COLO829 (cell line): Measurements from ENCODE around the gene POLD4.
"Not testable (repeated sequence)": the region's sequence is repeated elsewhere in the genome, so short reads cannot be mapped to it uniquely, and the experiment has no call there.

Source experiments
- DNase-seq: peaks from one replicate; pipeline ENCODE4 v3.0.0; 2012; ENCODE audit warnings: low spot score

The POLD4 gene

DNA sequence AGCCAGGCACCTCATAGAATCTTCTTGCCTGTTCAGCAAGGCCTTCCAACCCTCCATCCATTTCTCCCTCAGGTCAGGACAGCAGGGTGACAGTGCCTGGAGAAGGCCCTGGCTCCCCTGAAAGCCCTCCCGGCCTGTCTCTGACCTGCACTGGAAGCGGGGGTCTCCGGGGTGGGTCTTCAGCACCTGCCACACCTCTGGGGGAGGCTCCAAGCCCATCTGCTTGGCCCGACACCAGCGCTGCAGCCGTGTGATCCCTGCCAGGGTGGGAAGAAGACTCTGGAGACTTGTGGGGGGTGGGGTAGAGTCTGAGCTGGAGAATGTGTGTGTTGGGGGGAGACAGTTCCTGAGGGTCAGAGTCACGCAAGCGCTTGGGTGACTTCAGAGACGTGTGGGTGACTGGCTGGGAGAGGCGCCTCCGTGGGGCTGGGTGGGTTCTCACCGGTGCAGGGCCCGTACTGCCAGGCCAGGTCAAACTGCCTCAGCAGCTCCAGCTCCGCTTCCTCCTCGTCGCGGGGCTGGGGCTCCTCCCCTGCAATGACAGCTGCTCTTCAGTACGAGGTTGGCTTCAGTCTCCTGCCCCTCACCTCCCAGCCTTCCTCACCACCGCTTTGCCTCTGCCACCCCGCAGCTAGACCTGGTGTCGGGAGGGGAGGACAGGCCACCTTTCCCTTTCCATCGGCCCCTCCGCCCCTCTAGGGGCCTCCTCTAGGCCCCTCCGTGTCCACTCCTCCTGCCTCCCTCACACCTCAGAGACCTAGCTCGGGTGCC, 615 bp downstream of the POLD4 start:
- no peak for DNase-seq

DNA sequence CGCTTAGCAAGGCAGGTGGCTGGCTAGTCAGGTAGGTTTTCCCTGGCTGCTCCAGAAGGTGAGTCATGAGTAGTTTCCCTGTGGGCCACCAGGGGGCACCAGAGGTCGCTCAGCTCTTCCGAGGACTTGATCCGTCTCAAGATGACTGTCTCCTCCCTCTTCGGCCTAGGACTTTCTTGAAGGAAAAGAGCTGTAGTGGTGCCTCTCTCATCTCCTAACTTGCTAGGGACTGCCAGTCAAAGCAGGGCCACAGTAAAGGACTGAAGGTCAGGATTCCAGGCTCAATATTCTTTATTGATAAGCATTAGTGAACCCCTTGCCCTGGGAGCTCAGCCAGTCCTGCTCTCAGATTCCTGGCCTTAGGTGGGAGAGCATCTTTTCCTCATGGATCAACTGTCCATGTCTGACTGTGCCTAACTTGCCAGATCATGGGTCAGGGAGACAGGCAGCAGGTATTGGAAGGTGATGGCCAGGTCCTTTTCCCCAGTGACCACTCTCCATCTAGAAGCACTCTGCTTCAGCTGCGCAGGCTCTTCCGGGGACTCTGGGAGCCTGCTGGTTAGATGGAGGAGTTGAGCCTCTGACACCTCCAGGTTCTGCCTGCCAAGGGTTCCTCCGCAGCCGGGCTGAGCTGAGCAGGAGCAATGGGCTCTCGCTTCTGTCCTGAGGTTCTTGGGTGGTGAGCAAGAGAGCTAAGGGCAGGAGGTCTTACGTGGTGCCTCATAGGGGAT, 1.9 kb downstream of the POLD4 start:
- peak; percentile 77 for DNase-seq

DNA sequence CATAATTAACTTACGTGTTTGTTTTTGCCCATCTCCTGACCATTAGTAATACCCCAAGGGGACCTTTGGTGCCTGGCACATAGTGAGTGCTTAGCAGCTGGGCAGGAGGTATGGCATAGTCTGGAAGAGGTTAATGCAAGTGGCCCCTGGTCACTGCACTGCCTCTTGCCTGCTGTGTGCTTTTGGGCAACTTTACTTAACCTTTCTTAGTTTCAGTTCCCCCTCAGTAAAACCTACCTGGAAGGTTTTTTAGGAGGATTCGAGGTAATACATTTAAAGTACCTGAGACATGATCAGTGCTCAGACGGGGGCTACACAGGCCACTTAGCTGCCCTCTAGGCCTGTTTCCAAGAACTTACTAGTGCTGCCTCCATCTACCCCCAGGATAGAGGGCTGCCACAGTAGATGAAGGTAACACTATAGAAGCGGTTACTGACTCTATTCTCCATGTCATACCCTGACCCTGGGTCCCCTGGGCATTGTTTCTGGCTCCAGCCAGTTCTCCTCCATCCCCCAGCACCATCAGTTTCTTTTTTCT, 3.3 kb downstream of the POLD4 start:
- DNase-seq = no peak

DNA sequence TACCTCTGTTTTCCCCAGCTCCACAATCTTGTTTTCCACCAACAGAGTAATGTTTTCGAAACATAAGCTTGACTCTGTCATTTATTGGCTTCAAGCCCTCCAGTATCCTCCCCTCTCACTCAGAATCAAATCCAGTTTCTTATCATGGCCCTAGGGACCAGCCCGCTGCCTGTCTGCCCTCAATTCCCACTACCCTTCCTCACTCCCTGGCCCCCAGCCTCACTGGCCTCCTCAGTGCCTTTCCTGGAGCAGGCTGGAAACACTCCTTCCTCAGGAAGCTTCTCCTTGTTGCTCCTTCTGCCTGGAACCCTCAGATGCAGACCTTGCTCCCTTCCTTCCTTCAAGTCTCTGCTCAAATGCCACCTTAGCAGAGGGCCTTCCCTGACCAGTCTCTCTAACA, 3.9 kb downstream of the POLD4 start:
- DNase-seq = no peak

DNA sequence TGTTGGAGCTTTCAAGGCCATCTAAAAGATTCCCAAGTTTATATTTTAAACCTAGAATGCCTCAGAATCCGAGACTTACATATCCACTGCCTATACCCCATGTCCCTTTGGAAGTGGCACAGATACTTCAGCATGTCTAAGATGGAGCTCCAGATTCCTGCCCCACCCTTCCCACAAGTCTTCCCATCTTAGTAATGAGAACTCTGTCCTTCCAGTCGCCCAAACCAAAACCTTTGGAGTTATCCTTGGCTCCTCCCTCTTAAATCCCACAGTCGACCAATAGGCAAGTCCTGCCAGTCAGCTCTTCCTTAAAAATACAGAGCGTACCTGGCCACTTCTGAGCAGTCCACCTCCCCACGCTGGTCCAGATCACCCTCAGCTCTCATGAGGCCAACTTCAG, 4.3 kb downstream of the POLD4 start:
- no peak for DNase-seq

DNA sequence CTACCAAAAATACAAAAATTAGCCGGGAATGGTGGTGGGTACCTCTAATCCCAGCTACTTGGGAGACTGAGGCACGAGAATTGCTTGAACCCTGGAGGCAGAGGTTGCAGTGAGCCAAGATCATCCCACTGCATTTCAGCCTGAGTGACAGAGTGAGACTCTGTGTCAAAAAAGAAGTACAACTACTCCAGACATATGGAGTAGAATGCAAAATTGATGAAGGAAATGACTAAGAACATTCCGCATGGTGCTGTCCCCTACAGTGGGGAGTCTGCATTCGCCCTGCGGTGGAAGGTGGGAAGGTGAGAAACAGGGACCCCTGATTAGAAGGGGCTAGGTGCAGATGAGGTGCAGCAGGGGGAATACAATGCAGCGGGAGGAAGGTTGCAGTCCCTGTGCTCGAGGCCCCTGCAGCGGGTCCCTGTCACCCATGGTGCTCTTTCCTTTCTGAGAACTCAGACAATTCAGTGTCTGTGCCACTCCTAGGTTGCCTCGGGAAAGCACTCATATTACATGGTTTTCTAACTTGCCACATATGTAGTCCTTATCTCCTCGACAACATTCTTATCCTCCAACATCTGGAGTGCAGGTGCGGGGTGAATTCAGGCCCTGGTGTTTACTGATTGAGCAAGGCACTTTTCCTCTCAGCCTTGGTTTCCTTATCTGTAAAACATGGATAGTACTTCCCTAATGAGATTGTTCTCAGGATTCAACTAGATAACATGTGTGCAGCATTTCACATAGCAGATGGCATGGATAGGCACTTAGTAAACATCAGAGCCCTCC, 5.2 kb downstream of the POLD4 start:
- DNase-seq = no peak

DNA sequence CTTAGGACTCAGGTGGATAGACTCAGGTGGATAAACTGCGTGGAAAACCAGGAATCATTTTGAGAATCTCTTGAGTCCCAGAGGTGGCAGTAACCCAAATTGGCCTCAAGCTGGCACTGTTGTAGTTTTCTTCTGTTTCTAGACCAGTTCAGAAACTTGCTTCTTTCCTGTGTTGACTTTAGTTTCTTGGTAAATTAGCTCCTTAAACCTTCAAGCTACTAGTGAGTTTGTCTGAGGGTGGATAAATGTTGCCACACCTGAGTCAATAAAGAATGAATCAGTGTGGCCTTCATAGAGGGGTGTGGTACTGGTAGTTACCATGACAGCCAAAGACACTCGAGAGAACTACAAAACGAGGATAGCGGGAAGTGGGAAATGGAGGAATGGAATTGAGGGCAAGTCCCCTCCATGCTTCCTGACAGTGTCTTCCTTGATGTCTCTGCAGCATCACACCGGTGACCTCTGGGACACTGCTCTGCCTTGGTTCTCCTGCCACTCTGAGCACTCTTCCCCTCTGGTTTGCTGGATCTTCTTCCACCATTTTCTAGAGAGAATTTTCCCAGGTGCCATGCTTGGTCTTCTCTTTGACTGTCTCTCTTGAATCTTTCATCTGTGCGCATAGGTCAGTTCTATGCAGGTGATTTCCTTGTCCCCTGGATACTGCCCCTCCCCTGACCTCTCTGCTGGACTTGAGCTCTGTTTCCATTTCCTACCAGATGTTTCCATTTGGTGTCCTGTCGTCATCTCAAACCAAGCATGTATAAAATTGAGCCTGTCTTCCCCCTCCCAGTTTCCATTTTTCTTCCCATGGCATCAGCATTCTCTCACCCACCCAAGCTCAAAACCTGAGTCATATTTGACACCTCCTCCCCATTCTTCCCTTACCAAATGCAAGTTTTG, 7.2 kb downstream of the POLD4 start:
- no peak for DNase-seq

DNA sequence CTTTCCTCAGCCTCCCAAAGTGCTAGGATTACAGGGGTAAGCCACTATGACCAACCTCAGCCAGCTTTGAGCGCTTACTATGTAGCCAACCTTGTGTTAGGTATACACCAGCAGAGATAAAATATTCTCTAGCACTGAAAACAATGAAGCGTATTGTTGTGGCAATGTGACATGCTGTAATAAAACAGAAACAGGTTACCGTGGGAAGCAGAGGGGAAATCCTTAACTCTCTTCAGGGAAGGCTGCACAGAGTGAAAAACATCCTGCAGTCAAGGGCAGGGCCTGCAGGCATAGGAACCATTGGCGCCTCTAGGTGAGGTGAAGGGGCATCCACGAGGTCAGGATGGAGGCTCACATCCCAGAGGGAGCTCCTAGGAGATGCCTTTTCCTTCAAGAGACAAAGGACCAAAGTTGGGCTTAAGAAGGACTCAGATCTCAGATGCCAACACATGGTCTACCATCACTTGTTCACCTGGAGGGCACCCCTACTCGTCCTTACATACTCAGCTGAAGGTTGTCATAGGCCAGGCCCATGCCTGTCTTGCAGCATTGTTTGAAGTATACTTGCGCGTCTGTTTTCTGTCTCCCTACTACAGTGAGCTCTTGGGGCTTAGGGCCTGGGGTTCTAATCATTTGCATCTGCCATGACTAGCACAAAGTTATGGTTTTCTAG, 8.0 kb downstream of the POLD4 start:
- DNase-seq = no peak

DNA sequence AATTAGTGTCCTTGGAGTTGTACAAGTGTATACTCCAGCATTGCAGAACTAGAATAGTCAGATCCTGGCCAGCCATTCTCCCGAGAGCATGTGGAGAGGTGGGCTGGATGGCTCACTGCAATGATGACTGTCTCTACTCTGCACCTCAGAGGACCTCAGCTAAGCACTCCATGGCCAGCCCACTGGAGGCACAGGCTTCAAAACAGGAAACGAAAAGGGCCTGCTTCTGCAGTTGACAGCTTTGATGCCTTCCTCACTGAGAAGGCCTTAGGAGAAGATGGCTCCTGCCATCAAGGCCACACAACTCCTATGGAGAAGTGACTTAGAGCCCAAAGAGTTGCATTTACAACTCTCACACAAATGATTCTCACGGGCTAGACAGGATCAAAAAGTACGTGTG, 9.1 kb downstream of the POLD4 start:
- no peak for DNase-seq

DNA sequence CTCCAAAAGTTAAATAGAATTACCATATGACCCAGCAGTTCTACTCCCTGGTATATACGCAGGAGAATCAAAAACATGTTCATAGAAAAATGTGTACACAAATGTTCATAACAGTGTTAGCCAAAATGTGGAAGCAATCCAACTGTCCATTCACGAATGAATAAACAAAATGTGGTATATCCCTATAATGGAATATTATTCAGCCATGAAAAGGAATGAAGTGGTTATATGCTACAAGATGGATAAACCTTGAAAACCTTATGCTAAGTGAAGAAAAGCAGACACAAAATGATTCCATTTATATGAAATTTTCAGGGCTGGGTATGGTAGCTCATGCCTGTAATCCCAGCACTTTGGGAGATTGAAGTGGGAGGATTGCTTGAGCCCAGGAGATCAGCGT, 16.1 kb downstream of the POLD4 start:
- no peak for DNase-seq

DNA sequence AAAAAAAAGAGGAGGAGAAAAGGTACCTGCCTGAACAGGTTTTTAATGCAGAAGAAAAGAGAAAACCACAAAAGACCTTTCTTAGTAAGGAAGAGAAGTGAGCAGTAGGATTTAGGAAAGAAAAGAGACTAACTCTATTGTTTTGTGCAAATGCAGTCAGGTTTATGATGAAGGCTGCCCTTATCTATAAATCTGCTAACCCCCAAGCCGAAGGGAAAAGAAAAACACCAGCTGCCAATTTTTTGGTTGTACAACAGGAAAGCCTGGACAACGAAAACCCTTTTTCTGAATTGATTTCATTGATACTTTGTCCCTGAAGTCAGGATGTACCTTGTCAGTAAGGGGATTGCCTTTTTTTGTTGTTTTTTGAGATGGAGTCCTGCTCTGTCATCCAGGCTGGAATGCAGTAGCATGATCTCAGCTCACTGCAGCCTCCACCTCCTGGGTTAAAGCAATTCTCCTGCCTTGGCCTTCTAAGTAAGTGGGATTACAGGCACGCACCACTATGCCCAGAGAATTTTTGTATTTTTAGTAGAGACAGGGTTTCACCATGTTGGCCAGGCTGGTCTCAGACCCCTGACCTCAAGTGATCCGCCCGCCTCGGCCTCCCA, 21.2 kb downstream of the POLD4 start:
- no peak for DNase-seq

DNA sequence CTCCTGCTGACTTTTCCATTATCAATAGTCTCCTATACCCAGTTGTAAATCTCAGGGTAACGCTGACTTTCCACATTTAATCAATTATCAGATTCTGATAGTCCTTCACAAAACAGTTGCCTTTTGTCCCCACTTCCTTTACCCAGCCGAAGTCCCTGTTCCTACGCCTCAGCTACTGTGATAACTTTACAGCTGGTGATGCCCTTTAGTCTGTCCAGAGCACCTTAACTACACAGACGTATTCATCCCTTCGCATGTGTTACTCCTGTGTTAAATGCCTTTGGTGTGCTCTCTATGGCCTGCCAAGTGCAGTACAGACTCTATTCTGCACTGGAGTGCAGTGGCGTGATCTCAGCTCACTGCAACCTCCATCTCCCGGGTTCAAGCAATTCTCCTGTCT, 29.8 kb downstream of the POLD4 start:
- DNase-seq = no peak

DNA sequence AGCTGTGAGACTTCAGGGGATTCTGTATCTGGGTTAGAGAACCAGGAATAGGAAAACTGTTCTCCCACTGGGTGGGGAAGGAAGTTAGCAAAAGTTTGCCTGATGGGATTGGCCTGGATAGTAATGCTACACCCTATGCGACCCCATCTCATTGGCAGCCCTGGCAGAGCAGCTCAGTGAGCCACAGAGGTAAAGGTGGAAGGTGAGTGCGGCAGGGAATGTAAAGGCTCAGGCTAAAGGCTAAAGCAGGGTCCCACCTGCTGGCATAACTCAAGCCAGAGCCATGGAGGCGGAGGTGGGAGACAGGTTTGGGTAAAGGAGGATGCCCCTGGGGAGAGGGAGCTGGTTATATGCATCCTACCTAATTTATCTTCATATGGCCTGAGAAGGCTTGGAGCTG, 31.3 kb downstream of the POLD4 start:
- no peak for DNase-seq

DNA sequence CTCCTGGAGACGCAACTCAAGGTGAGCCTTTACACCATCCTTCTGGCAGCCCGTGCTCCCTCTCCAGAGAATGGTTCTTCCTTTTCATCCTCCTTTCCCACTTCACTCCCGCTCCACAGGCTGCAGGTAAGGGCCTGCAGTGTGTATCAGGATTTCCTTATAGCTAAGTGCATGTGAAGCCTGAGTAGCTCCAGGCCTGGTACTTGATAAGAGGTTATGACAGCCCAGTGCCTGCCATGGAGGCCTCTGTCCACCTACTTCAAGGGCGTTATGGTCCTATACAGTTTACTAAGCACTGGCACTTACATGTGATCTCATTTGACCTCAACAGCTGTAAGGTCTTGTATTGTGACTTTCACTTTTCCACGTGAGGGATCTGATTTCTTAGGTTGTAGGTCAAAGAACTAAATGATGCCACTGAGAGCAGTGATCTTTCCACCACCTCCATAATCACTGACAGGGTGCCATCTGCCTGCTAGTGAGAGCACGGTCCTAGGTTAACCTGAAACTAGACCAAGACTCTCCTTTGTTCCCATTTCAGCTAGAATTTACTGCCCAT, 32.0 kb downstream of the POLD4 start:
- no peak for DNase-seq

DNA sequence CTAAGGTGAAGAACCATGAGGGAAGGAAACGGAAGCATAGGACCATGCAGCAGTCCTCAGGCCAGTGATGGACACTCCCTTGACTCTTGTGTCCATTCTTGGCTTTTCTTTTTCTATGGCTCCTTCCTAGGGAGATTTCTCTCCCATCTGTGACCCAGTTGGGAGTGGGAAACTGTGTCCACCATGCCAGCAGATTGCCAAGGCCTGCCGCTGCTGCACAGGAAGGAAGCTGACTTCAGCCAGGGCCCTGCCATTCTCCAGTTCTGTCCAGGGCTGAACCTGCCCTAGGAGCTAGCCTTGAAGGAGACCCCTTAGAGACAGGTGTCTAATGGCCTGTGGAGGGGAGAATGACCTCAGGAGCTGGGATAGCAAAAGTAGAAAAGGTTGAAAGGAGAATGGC, 32.7 kb downstream of the POLD4 start:
- DNase-seq = no peak

DNA sequence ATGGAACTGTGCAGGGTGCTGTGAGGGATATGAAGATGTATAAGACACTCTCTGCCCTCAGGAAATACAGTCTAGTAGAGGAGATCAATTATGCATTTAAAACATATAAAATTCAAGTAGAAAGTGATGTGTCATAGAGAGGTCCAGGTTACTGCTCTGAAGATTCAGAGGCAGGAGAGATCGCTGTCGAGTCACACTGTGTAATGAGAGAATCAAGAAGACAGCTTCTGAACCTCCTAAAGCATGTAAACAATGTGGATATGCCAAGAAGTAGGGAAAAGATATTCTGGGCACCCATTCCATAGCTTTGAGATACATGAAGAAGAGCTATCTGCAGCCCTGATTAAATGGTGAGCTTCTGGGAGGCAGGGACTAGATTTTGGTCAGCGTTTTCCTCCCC, 33.3 kb downstream of the POLD4 start:
- DNase-seq = no peak

DNA sequence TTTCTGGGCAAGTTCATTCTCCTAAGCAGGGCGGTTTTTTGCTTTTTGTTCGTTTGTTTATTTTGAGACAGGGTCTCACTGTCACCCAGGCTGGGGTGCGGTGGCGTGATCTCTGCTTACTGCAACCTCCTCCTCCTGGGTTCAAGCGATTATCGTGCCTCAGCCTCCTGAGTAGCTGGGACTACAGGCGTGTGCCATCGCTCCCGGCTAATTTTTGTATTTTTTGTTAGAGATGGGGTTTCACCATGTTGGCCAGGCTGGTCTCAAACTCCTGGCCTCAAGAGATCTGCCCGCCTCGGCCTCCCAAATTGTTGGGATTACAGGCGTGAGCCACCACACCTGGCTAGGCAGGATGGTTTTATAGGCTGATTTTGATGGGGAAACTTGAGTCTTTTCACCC, 34.5 kb downstream of the POLD4 start:
- DNase-seq = not testable (repeated sequence)

DNA sequence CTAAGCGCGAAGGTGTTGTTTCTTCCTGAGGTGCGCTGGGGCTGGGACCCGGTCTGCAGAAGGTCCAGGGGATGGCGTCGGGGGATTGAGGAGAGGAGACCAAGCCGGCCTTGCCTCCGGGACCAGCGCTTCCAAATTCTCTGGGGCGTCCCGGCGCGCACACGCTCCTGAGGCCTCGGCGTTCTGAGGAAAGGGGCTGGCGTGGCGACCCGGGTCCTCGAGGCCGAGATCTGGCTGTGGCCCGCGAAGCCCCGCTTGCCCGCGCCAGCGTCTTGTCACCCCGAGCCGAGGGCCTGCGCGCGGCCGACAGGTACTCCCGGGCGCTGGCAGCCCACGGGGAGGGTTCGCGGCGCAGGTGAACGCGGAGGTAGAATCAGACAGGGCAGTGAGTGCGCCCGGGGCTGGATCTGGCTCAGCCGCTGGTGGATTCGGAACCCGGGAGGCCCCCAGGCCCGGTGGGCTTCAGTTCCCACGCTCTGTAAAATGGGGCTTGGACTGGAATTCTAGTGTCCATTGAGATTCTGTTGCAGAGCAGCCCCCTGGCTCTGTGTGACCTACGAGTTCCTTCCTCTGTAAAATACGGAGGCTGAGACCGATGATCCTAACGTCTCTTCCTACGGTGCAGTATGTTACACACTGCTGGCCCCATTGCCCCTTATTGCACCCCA, 35.3 kb downstream of the POLD4 start:
- no peak for DNase-seq

DNA sequence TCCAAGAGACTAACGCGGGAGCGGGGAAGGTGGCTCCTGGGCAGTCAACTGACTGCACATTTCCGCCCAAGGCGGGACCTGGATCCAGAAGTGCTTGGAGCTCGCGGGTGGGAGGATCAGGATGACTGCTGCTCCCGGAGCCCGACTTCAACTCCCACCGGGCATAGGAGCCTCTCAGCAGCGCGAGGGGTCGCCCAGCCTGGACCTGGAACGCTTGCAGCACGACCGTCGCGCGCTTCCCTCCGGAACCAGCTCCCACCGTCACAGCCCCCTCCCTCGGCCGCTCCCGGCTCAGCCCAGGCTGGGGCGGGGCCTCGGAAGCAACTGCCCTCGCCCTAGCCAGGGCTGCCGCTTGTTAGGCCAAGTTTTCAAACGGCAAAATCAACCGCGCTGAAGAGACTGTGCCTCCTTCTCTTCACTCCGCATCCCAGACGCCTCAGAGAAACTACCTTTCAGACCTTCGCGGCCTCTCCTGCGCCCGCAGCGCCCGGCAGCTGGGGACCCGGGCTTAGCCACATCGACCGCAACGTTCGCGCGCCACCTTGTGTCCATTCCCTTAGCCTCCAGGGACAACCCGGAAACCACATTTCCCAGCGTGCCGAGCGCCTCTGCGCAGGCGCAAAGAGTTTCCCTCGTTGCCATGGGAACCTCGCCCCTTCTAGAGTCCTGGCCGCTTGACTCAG, 36.0 kb downstream of the POLD4 start:
- DNase-seq = peak; percentile 99
